Measurements from ENCODE around the gene ENPP7. TPM values are rescaled to one million over a fixed set of nuclear protein-coding genes. Genes with fewer than 3 reads are reported as not detected.

Gene ENPP7
- polyA plus RNA-seq (2012; ENCODE audit: insufficient read length, low read depth): not detected

GRCh38 chr17:79730769-79731483 is at the start of gene ENPP7:
Gene ENPP7, plus strand, starts transcription at chr17:79730943. Its CDS starts 197 bp downstream, at chr17:79731140.
- no peak for TF ChIP-seq SIN3A (IDR thresholded peaks at IDR 0.05; ENCODE audit: borderline replicate concordance, insufficient read depth, low read length)
- no peak for TF ChIP-seq TAF1 (IDR thresholded peaks at IDR 0.05; ENCODE audit: borderline replicate concordance, insufficient read depth, low read length)
- no peak for TF ChIP-seq REST (IDR thresholded peaks at IDR 0.05; ENCODE audit: insufficient read depth in 1 of 2, low read depth in 2 of 2, low read length in 2 of 2)
- no peak for TF ChIP-seq POLR2AphosphoS5 (IDR thresholded peaks at IDR 0.05; ENCODE audit: low read depth, low read length)
- no peak for TF ChIP-seq FOXP2 (optimal IDR thresholded peaks at IDR 0.05; ENCODE audit: borderline replicate concordance, extremely low read depth, extremely low read length, insufficient read depth)

- TF ChIP-seq SIN3A (IDR thresholded peaks at IDR 0.05; ENCODE audit: borderline replicate concordance, insufficient read depth, low read length) (no peak), TAF1 (IDR thresholded peaks at IDR 0.05; ENCODE audit: borderline replicate concordance, insufficient read depth, low read length) (no peak), REST (IDR thresholded peaks at IDR 0.05; ENCODE audit: insufficient read depth in 1 of 2, low read depth in 2 of 2, low read length in 2 of 2) (no peak), POLR2AphosphoS5 (IDR thresholded peaks at IDR 0.05; ENCODE audit: low read depth, low read length) (no peak), FOXP2 (optimal IDR thresholded peaks at IDR 0.05; ENCODE audit: borderline replicate concordance, extremely low read depth, extremely low read length, insufficient read depth) (no peak)
Measured at GRCh38 chr17:79681101-79681621, 49.6 kb upstream of the ENPP7 start.

GRCh38 chr17:79681628-79682261 is 49.0 kb upstream of the ENPP7 start:
- TF ChIP-seq REST (IDR thresholded peaks at IDR 0.05; ENCODE audit: insufficient read depth in 1 of 2, low read depth in 2 of 2, low read length in 2 of 2) (no peak), POLR2AphosphoS5 (IDR thresholded peaks at IDR 0.05; ENCODE audit: low read depth, low read length) (no peak), TAF1 (IDR thresholded peaks at IDR 0.05; ENCODE audit: borderline replicate concordance, insufficient read depth, low read length) (no peak), SIN3A (IDR thresholded peaks at IDR 0.05; ENCODE audit: borderline replicate concordance, insufficient read depth, low read length) (no peak), FOXP2 (optimal IDR thresholded peaks at IDR 0.05; ENCODE audit: borderline replicate concordance, extremely low read depth, extremely low read length, insufficient read depth) (no peak)

GRCh38 chr17:79683365-79683764 is 47.4 kb upstream of the ENPP7 start:
- no peak for TF ChIP-seq POLR2AphosphoS5 (IDR thresholded peaks at IDR 0.05; ENCODE audit: low read depth, low read length)
- TF ChIP-seq REST (IDR thresholded peaks at IDR 0.05; ENCODE audit: insufficient read depth in 1 of 2, low read depth in 2 of 2, low read length in 2 of 2): no peak
- no peak for TF ChIP-seq FOXP2 (optimal IDR thresholded peaks at IDR 0.05; ENCODE audit: borderline replicate concordance, extremely low read depth, extremely low read length, insufficient read depth)
- no peak for TF ChIP-seq TAF1 (IDR thresholded peaks at IDR 0.05; ENCODE audit: borderline replicate concordance, insufficient read depth, low read length)
- TF ChIP-seq SIN3A (IDR thresholded peaks at IDR 0.05; ENCODE audit: borderline replicate concordance, insufficient read depth, low read length): no peak
